MCF 10A (cell line): Measurements from ENCODE around the gene SOWAHA. TPM values are rescaled to one million over a fixed set of nuclear protein-coding genes. Genes with fewer than 3 reads are reported as not detected.

Experiments used
- BruUV-seq: library from RNA; stranded (reverse); fragments of 400-500 nt; replicated peaks from 2 replicates; lab custom pipeline; 2021; lab: Mats Ljungman, UMichigan
- CTCF ChIA-PET: fragments of 300-600 bp; sonication (Branson Sonifier 250); formaldehyde crosslinking; extraction: SDS; loops from one replicate; lab custom pipeline; 2021; ENCODE audit warnings: antibody characterized with exemption, inconsistent platforms; lab: Yijun Ruan, JAX
- POLR2A ChIA-PET: fragments of 300-600, 350-650 bp; sonication (Branson Sonifier 250); formaldehyde crosslinking; extraction: SDS; loops from one replicate; lab custom pipeline; 2020; ENCODE audit warnings: antibody characterized with exemption, inconsistent platforms; lab: Yijun Ruan, JAX
- DNase-seq: peaks from one replicate; pipeline ENCODE4 v3.0.0-alpha.2; 2018; ENCODE audit not compliant: unreplicated experiment
- H3K27ac Mint-ChIP-seq: one replicate; pipeline ENCODE4 v1.8.0; 2022; ENCODE audit warnings: mild to moderate bottlenecking, low read depth, mixed read lengths; ENCODE audit not compliant: unreplicated experiment
- H3K27me3 Mint-ChIP-seq: one replicate; pipeline ENCODE4 v1.8.0; 2022; ENCODE audit warnings: mixed read lengths; ENCODE audit not compliant: insufficient read depth, unreplicated experiment
- H3K36me3 Mint-ChIP-seq: one replicate; pipeline ENCODE4 v1.8.0; 2022; ENCODE audit warnings: mild to moderate bottlenecking, moderate library complexity, mixed read lengths; ENCODE audit not compliant: insufficient read depth, unreplicated experiment
- H3K4me1 Mint-ChIP-seq: one replicate; pipeline ENCODE4 v1.8.0; 2022; ENCODE audit warnings: mixed read lengths; ENCODE audit not compliant: insufficient read depth, unreplicated experiment
- H3K4me3 Mint-ChIP-seq: one replicate; pipeline ENCODE4 v1.8.0; 2022; ENCODE audit warnings: mild to moderate bottlenecking, moderate library complexity, mixed read lengths; ENCODE audit not compliant: unreplicated experiment
- H3K9me3 Mint-ChIP-seq: one replicate; pipeline ENCODE4 v1.8.0; 2022; ENCODE audit warnings: mixed read lengths; ENCODE audit not compliant: unreplicated experiment
- intact Hi-C: fragments of 100-400 bp; cut with micrococcal nuclease; formaldehyde crosslinking; loops from 2 replicates; pipeline ENCODE4 v1.14.1; 2022
- total RNA-seq: library from RNA; stranded (reverse); gene quantifications from 2 replicates; pipeline ENCODE4 v1.2.3, GENCODE V29; 2022
- TF ChIP-seq, protein P1 (sequence below): fragments of 200-600 bp; IDR thresholded peaks from one replicate; pipeline ENCODE4 v1.8.0; 2022; ENCODE audit warnings: antibody characterized with exemption, mild to moderate bottlenecking; ENCODE audit not compliant: unreplicated experiment

SOWAHA gene
- total RNA-seq, 1 experiment from 2014 or later: not detected

DNA sequence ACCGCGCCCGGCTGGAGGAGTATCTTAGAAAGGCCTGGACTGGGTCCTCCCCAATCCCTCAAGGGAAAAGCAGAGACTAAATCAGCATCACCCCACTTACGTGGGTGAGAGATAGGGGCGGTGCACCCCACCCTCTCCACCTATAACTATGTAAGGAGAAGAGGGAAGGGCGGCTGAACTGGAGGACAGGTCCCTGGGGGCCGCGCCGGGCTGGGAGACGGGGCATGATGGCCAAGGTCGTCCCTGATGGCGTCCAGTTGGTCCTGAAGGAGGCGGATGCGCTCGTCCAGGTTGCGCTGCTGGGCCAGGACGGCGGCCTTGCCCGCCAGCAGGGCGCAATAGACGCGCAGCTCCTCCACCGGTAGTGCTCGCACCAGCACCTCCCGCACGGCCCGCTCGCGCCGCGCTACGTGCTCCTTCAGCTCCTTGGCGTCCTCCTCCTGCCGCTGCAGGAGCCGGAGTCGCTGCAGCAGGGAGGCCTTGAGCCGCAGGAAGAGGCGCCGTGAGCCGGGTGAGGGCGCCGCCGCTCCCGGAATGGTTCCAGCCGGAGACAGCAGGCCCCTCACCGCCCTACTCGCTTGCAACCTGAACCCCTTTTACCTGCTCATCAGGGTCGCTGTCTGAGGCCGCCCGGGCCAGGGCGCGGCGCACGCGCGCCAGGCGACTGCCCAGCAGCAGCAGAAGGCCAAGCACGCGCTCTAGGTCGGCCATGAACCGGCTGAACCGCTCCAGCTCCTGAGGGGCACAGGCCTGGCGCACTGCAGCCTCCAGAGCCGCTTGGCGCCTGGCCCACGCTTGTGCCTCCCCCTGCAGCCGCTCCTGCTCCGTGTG, 9.8 kb downstream of the SOWAHA start:
- no peak overlapping the region for H3K27ac Mint-ChIP-seq
- TF ChIP-seq, protein P1, sequence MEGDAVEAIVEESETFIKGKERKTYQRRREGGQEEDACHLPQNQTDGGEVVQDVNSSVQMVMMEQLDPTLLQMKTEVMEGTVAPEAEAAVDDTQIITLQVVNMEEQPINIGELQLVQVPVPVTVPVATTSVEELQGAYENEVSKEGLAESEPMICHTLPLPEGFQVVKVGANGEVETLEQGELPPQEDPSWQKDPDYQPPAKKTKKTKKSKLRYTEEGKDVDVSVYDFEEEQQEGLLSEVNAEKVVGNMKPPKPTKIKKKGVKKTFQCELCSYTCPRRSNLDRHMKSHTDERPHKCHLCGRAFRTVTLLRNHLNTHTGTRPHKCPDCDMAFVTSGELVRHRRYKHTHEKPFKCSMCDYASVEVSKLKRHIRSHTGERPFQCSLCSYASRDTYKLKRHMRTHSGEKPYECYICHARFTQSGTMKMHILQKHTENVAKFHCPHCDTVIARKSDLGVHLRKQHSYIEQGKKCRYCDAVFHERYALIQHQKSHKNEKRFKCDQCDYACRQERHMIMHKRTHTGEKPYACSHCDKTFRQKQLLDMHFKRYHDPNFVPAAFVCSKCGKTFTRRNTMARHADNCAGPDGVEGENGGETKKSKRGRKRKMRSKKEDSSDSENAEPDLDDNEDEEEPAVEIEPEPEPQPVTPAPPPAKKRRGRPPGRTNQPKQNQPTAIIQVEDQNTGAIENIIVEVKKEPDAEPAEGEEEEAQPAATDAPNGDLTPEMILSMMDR: no peak
- no peak overlapping the region for H3K4me3 Mint-ChIP-seq
- H3K36me3 Mint-ChIP-seq: peaks cover 40% of the 10 kb centered on the region
- intact Hi-C loops: loop anchor here (5.0 kb wide), 2 partner anchors 316 to 436 kb away; no protein-coding TSS in a partner anchor
- ChIA-PET CTCF (interaction anchor here (0.6 to 3.9 kb wide), 2 partner anchors 28 to 296 kb away, joined by 3 to 17 read pairs; no protein-coding TSS in a partner anchor), POLR2A (interaction anchor here (0.6 to 1.7 kb wide), 2 partner anchors 43 to 134 kb away, joined by 3 to 7 read pairs; partner anchors contain the start of genes GDF9 and UQCRQ)
- no TSS peak for BruUV-seq
- peaks cover 11% of the 10 kb centered on the region for H3K4me1 Mint-ChIP-seq
- no peak for DNase-seq
- no peaks in the 10 kb centered on the region for H3K27me3 Mint-ChIP-seq
- H3K9me3 Mint-ChIP-seq: no peaks in the 10 kb centered on the region

DNA sequence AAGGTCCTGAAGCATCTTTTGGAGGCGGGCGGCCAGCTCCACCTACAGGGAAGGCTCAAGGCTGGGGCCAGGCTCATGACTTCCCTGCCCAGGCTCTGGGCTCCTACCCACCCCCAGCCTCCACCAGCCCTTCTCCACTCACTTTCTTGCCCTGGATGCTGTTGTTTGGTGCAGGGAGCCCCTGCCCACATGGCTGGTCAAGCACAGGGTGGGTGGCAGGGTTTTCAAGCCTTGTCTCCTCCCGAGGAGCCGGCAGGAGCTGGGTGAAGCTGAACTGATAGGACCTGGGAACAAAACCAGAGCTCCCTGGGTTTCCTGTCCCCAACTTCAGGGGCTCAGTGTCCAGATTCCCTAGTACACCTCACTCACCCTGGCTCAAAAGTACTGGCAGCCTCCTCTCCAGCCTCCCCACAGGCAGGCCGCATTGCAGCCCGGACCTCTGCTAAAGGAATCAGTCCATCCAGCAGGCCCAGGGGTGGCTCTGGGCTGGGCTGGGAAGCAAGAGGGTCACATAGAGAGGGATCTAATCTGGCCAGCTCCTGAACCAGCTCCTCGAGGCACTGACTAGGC, 10.5 kb downstream of the SOWAHA start:
- Mint-ChIP-seq H3K9me3 (no peaks in the 10 kb centered on the region), H3K27me3 (no peaks in the 10 kb centered on the region), H3K36me3 (peaks cover 40% of the 10 kb centered on the region), H3K27ac (no peak overlapping the region), H3K4me1 (peaks cover 11% of the 10 kb centered on the region), H3K4me3 (no peak overlapping the region)
- intact Hi-C loops: loop anchor here (5.0 kb wide), 2 partner anchors 316 to 436 kb away; no protein-coding TSS in a partner anchor
- no TSS peak for BruUV-seq
- ChIA-PET CTCF (interaction anchor here (0.6 to 3.9 kb wide), 4 partner anchors 31 to 297 kb away, joined by 3 to 17 read pairs (median 4); no protein-coding TSS in a partner anchor), POLR2A (interaction anchor here (0.6 to 1.7 kb wide), 3 partner anchors 41 to 135 kb away, joined by 3 to 7 read pairs (median 3); partner anchors contain the start of genes GDF9 and UQCRQ)
- TF ChIP-seq, protein P1: no peak
- no peak for DNase-seq

DNA sequence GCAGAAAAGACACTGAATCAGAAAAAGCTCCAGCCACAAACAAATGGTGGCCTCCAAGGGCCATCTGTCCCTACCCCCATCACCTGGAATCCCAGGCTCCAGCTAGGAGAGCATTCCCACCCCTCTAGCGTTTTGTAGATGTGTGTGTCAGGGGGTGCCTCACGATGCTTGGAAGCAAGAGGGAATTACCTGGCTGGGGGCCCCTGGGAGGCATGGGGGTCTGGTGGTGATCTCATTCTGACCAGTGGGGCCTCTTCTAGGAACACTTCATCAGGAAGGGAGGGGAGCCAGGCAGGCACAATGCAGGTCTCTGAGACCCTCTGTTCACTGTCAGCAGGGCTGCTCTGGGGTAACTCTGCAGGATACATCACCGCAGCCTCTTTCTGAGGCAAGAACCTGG, 11.3 kb downstream of the SOWAHA start:
- no peak overlapping the region for H3K4me3 Mint-ChIP-seq
- TF ChIP-seq, protein P1: no peak
- CTCF ChIA-PET: interaction anchor here (0.7 to 3.9 kb wide), 3 partner anchors 30 to 297 kb away, joined by 3 to 17 read pairs (median 6); no protein-coding TSS in a partner anchor
- POLR2A ChIA-PET: interaction anchor here (1.0 to 1.7 kb wide), 4 partner anchors 40 to 73 kb away, joined by 3 to 7 read pairs (median 3); partner anchors contain the start of genes GDF9 and UQCRQ
- H3K27ac Mint-ChIP-seq: no peak overlapping the region
- intact Hi-C loops: loop anchor here (5.0 kb wide), 2 partner anchors 317 to 437 kb away; no protein-coding TSS in a partner anchor
- no peak for DNase-seq
- peaks cover 35% of the 10 kb centered on the region for H3K36me3 Mint-ChIP-seq
- peaks cover 17% of the 10 kb centered on the region for H3K4me1 Mint-ChIP-seq
- no peaks in the 10 kb centered on the region for H3K9me3 Mint-ChIP-seq
- no TSS peak for BruUV-seq
- no peaks in the 10 kb centered on the region for H3K27me3 Mint-ChIP-seq
